C1 segment of cervical spinal cord (tissue), 14 donors: ENCODE measurements around the gene KIF5A.
"Not testable (repeated sequence)": the region's sequence is repeated elsewhere in the genome, so short reads cannot be mapped to it uniquely, and the experiment has no call there.

Experiments
- DNase-seq, 14 donors: peaks; one replicate each; lab custom pipeline; 2025; lab: John Stamatoyannopoulos, UW

KIF5A gene

DNA sequence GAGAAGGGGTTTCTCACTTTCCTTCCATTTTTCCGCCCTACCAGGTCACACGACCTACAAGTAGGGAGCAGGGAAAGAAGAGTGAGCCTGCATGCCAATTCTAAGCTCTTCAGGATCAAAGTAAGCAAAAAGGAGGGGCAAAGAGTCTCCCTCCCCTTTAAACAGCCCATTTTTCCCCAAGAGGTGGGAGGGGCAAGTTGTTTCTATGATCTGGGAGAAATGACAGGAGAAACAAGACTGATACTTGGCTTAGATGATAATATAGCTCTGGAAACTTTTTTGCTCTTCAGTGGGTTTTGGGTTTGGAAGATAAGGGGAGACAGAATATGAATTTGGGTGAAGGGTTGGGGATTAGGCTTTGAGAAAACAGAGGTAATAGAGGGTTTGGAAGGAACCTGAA, 56.6 kb downstream of the KIF5A start:
- DNase-seq: no peak

DNA sequence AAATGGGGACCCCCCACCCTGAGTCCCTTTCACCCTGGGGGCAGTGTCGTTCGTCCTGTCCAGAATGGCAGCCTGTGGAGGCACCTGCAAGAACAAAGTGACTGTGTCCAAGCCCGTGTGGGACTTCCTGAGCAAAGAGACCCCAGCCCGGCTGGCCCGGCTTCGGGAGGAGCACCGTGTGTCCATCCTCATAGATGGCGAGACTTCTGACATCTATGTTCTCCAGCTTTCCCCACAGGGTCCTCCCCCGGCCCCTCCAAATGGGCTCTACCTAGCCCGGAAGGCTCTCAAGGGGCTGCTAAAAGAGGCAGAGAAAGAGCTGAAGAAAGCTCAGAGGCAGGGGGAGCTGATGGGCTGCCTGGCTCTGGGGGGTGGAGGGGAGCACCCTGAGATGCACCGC, 57.0 kb downstream of the KIF5A start:
- DNase-seq: no peak

DNA sequence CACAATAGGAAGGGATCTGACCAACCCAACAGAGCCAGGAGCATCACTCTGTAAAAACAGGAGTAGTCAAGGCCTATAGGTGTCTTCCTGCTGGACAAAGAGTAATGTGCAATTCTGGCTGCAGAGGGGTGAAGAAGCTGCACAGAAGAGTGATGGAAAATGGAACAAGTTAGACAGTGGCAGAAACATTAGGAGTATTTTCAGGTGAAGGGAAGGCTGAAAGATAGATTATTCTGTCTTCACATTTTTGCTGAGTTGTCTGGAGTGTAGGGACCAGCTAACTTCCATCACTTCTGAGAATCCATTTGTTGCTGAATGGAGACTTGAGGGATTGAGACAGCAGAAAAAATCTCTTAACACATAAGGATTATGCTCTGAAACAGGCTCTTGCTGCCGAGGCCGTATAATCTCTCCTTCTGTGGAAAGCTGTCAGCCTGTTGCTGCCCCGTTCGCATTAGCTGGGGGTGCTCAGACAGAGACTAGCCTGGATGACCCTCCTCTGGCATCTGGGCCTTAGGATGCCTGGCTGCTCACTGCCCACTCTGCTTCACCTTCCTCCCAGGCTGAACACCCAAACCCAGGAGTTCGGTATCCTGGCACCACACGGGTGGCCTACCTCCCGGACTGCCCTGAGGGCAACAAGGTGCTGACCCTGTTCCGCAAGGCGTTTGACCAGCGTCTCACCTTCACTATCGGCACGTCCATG, 58.3 kb downstream of the KIF5A start:
- no peak for DNase-seq

DNA sequence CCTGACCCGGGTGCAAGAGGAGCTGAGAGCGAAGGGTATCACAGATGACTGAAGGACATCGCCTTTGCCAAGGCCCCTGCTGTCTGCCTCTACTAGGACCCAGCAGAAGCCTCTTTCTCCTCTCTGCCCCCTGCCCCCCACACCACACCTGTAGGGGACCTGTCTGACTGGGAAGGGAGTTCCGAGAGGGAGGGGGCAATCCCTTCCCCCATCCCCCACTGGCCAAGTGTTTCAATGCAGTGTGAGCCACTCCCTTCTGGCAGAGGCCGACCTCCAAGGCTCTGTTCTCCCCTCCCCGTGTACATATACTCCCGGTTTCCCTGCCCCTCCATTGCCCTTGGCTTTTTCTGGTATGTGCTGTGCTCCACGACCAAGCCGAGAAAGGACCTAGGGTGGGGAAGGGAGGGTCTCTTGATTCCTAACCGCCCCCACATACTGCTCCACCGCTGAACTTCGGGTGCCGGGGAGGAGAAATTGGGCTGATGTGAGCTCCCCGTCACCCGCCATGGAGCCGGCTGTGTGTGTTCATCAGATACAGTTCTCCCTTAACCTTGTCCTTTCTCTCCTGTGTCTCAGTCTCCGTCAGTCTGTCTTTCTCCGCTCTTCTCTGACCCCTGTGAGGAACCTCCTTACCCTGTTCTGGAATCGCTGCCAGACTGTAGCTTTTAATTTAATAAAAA, 59.4 kb downstream of the KIF5A start:
- DNase-seq: no peak

DNA sequence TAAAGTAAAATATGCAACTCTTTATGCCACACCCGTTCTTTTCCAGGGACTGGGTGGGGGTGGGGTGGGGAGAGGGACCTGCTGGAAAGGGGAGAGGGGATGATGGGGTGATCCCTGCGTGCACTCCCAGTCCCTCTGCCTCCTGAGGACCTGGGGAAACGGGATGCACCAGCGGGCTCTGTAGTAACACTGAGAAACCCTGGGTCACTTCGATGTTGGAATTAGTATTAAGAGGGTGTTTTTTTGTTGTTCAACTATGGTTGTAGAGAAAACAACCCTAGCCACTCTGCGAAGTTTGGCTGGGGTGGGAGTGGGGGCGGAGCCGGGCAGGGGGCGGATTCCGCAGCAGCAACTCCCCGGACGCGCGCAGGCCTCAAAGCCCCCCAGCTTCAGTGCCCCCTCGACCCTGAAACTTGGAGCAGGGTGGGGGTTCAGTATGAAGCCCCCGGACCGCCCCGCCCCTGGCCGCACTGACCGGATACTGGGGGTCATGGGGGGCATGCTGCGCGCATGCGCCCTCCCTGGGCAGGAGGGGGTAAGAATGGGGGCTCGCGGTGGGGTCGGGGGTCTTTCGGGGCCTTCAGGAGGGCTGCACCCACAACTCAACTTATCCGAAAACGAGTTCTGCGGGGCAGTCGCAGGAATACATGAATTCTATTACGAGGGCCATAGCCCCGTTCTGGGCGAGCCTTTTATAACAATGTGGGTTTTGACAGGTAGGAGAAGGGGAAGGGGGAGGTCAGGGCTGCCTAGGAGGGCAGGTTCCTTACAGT, 60.1 kb downstream of the KIF5A start:
- no peak for DNase-seq

DNA sequence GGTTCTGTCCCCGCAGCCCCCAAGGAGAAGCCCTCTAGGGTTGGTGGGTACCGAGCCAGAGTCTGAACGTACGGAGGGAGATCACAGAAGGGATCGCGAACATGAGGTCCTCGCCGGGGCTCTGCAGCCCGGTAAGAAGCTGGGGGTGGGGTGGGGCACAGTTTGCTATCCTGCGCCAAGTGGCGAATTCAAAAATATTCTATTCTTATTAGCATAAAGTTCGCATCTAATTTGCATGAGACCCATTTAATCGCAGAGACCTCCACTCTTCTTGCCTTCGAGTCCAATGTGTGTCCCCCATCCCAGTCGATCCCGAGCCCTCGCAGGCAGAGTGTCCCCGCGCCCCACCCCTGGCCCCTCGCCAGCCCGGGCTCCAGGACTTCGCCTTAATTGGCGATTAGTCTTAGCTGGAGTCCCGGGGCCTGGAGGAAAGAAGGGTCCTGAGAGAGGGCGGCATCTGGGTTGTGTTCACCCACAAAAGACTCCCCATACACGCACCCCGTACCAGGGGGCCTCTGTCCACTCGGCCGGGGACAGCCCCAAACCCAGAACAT, 60.8 kb downstream of the KIF5A start:
- DNase-seq: peak in 1 of 14 donors; percentile 23

DNA sequence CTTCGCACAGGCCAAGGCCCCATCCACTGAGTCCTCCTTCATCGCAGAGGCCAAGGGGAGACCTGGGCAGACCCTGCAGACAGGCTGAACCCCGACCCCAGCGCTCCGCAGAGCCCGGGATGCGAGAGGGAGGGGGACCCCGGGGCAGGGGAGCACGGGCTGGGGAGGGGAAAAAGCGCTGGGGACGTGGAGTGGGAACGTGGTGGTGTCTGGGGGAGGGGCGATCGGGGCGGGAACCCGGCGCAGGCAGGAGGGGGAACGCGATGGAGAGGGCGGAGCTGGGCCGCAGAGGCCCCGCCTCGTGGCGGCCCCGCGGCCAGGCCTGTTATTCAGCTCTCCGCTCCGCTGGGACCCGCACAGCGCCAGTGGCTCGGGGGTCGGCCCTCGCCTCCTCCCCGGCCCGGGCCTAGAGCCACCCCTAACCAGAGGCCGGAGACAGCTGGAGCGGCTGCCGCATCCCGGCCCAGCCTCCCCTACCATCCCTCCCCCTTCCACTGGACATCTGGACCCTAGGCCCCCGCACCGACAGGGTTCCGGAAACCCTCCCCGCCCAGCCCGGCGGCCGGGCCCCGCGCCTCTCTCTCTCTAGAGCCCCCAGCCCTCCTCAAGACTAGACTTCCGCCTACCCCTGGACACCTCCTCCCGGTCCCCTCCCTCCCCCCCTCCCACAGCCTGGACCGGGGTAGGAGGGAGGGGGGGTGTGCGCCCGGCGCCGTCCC, 61.4 kb downstream of the KIF5A start, which contains the start of gene ARHGEF25:
Gene ARHGEF25 (plus strand): TSS at position 328 of the 719 bp plus-strand sequence. CDS start 460 bp downstream, outside the sequence.
- DNase-seq: peak in 11 of 14 donors; percentile 14 to 63 (median 36)

DNA sequence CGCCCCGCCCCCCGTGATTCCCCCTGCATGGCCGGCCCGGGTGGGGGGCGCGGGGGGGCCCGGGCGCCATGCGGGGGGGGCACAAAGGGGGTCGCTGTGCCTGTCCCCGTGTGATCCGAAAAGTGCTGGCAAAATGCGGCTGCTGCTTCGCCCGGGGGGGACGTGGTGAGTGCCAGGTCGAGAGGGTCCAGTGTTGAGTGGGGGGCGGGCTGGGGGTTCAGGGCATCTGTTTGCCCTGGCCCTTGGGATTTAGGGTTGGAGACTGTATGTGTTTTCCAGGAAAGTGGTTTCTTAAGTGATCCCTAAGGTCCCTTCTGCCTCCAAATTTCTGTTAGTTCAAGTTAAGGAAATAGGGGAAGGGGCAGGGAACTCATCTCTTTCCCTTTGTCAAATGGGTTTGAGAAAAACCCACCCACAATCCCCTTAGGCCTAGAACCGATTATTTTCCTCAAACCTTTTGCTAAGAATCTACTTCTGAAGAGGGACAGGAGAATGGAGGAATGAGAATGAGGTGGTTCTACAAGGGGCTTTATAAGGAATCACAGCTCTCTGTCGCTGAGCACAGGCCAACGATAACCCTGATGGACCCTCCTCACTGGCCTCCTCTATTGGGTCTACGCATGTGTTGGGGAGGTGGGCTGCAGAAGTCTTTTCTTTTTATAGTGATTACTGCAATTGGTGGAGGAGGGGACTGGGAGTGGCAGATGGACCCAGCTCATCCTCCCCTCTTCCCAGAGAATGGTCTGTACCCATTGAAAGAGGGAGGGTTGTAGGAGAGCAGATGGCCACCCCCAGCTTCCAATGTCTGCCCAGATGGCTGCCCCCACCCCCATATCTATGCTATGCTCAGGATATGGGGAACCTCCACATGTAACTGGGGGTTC, 62.2 kb downstream of the KIF5A start:
- DNase-seq: peak in 1 of 14 donors; percentile 81

DNA sequence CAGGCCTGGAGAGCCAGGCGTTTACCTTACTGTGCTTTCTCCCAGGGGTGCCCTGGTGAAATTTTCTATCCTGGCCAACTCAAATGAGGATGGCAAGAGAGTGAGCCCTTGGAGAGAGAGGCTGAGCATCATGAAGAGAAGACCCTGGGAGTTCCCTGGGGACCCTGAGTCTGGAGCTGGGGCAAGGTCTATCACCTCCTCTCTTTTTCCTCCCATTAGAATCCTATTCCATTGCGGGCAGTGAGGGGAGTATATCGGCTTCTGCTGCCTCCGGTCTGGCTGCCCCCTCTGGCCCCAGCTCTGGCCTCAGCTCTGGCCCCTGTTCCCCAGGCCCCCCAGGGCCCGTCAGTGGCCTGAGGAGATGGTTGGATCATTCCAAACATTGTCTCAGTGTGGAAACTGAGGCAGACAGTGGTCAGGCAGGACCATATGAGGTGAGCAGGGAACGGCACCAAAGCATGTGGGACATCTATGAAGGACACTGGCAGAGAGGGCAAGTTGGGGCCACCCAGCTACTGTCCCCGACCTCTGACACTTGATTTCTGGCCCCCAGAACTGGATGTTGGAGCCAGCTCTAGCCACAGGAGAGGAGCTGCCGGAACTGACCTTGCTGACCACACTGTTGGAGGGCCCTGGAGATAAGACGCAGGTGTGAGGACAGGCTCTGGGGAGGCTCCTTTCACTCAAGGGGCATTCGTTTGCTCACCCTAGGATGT, 63.0 kb downstream of the KIF5A start:
- DNase-seq: no peak

DNA sequence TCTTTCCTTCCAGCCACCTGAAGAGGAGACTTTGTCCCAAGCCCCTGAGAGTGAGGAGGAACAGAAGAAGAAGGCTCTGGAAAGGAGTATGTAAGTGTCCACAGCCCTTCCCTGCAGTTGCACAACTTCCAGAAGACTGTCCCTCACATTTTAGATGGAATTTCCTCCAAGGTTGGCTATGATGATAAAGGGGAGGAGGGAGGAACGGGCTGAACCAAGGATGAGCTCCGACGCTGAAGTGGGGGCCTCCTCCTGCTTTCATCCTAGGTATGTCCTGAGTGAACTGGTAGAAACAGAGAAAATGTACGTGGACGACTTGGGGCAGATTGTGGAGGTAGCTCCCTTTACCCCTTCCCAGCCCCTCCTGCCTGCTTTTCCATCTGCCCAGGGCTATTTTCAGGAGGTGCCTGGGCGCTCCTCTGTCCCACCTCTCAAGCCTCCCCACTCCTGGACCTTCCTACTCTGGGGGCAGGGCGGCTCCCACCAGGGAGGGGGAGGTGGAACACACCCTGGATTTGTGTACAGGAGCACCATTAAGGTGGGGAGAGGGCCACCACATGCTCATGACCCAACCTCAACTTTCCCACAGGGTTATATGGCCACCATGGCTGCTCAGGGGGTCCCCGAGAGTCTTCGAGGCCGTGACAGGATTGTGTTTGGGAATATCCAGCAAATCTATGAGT, 63.7 kb downstream of the KIF5A start:
- no peak for DNase-seq

DNA sequence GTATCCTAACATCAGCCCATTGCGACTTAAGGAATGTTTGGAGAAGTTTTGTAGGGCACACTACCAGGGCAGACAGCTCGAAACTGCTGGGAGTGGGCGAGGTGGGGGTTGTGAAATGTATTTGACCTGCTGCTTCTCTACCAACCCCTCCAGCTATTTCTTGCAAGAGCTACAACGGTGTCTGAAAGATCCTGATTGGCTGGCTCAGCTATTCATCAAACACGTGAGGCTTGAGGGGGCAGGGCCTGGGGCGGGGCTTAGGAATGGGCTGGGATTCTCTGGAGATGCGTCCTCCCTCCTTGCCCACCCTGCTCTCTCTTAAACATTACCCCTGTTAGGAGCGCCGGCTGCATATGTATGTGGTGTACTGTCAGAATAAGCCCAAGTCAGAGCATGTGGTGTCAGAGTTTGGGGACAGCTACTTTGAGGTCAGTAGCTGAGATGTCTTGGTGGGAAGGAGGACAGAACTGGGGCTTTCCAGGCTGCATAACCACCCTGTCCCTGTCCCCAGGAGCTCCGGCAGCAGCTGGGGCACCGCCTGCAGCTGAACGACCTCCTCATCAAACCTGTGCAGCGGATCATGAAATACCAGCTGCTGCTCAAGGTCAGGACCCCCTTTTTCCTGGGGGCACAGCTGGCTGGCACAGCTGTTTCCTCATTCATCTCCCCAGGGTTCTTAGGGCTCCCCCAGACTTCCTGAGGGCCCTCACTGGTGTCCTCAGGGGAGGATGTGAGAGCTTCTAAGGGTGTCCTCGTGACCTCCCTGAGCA, 64.5 kb downstream of the KIF5A start:
- DNase-seq: peak in 1 of 14 donors; percentile 18

DNA sequence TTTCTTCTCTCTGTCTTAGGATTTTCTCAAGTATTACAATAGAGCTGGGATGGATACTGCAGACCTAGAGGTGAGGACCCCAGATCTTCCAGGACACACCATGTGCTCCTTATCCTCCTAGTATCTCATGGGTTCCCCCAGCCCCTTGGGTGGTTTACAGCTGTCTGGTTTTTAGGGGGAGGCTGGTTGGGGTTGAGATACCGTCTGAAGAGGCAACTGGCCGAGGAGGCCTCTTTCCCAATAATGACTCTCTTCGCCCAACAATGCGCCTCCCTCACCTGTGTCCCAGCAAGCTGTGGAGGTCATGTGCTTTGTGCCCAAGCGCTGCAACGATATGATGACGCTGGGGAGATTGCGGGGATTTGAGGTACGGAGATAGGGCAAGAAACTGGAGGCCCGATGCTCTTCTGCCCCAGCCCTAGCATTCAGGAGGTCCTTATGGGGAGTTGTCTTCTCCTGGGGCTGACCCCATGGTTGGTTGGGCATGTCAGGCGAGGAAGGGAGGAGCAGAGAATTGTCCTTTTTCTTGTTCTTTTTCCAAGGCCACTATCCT, 65.2 kb downstream of the KIF5A start:
- DNase-seq: no peak

DNA sequence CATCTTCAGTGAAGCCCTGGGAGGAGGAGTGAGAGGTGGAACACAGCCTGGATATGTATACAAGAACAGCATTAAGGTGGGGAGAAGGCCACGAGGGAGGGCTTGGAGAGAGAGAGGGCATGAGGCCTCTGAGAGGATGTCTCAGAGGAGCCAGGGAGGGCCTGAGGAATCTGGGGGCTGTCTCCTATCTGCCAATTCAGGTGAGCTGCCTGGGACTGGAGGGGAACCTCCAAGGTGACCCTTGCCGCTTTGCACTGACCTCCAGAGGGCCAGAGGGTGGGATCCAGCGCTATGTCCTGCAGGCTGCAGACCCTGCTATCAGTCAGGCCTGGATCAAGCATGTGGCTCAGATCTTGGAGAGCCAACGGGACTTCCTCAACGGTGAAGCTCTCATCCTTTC, 65.8 kb downstream of the KIF5A start:
- no peak for DNase-seq

DNA sequence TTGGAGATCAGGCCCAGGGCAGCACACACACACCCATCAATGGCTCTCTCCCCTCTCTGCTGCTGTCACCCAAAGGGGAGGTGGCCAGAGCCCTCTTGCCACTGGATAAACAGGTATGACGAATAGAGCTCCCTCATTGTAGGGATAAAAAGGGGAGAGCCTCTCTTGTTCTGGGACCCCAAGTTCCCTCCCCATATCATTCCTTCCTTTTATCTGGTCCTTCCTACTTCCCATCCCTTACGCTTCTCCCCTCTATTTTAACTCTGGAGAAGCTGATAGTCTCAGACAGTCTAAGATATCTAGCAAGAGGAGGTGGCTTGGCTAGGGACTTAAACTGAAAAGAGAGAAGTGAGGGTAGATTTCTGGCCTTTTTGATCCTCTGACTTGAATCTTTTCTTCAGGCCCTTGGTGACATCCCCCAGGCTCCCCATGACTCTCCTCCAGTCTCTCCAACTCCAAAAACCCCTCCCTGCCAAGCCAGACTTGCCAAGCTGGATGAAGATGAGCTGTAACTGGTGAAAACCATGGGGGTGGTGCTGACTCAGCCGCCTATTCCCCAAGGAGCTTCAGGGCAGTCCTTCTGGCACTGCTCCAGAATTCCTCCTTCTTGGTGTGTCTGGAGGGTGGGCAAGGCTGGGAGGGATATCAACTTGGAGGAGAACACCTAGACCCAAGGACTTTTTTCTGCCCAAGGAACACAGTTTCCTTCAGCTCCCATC, 66.7 kb downstream of the KIF5A start:
- no peak for DNase-seq

DNA sequence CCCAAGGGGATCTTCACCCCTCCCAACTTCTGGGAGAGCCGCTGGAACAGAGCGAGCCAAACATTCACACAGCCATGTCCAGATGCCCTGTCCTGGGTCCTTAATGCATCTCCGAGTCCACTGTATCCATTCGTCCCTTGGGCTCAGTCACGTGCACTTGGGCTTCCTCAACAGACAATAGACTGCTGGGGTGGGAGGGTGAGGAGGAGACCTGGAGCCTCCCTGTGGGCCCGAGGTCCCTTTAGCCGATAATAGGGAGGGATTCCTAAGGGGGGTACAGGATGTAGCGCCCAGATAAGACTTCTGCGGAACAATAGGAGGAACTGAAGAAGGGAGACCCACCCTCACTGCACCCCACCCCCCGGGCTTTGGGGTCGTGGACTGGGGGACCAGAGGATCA, 68.1 kb downstream of the KIF5A start:
- DNase-seq: no peak

DNA sequence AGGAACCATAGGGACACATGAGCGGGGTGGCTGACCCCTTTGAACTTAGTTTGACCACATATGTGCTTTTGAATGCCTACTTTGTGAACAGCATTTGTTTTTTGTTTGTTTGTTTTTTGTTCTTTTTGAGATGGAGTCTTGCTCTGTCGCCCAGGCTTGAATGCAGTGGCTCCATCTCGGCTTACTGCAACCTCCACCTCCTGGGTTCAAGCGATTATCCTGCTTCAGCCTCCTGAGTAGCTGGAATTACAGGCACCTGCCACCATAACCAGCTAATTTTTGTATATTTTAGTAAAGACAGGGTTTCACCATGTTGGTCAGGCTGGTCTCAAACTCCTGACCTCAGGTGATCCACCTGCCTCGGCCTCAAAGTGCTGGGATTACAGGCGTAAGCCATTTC, 68.6 kb downstream of the KIF5A start:
- DNase-seq: not testable (repeated sequence)

DNA sequence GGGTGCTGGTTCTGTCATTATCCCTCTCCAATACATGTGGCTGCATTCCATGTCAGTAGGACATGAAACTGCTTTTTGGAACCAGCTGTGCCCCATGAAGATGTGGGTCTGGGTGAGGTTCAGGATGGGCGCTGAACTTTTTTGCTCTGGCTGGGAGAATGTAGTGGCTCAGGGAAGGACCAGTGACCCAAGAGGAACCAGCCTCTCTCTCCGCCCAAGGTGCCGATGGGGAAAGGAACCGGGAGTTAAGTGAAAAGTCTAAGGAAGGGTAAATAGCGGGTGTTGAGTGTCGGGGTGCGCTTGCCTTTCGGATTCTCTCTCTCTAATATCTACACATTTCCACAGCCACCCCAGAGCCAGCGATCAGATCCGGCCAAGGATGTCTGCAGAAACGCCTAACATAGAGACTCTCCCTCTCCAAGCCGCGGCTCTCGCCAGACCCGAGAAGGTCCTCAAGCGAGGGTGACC, 69.2 kb downstream of the KIF5A start:
- DNase-seq: no peak
